ENCODE data around the gene PDLIM3.
"Not testable (repeated sequence)": the region's sequence is repeated elsewhere in the genome, so short reads cannot be mapped to it uniquely, and the experiment has no call there.

Gene PDLIM3, protein sequence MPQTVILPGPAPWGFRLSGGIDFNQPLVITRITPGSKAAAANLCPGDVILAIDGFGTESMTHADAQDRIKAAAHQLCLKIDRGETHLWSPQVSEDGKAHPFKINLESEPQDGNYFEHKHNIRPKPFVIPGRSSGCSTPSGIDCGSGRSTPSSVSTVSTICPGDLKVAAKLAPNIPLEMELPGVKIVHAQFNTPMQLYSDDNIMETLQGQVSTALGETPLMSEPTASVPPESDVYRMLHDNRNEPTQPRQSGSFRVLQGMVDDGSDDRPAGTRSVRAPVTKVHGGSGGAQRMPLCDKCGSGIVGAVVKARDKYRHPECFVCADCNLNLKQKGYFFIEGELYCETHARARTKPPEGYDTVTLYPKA

GRCh38 chr4:185534866-185535611 is at the start of gene PDLIM3:
Gene PDLIM3, minus strand, starts transcription at chr4:185535507. Its CDS starts 73 bp downstream, at chr4:185535434.
- DNase-seq (ENCODE audit: low read depth in 2 of 2) = no peak

DNA sequence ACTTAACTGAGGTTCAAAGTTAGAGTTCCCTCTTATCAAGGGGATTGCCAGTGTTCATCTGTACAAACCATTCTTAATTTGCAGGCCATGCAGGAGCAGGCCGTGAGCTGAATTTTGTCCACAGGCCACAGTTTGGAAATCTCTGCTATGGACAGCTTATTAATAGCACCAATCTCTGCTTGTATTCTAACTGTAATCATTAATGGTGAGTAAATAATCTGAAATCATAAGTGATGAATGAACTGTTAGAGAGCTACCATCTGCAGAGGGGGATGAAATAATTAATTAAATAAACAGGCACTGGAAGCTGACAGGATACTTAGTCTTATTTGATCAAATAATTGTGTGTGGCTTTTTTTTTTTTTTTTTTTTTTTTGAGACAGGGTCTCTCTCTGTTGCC is 48.5 kb upstream of the PDLIM3 start:
- DNase-seq (ENCODE audit: low read depth in 2 of 2) = no peak

- DNase-seq (ENCODE audit: low read depth in 2 of 2) = no peak
These were observed 47.5 kb upstream of the PDLIM3 start for GRCh38 chr4:185582651-185583400.

DNA sequence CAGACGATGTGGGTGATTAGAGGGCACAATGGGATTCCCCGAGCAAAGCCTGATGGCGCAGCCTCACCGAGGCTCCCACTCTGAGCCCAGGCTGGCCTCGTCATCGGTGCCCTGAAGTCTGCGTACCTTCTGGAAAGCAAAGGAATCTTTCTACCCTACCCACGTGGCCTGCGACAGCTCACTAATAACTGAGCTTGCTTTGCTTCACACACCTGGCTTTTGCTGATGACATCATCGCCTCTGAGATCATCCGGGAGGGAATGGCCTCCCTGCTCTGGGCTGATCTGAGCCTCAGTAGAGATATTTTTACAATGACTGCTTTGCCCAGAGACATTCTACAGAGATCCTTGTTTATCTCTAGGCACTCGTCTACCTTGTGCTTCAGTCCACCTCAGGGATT is 45.4 kb upstream of the PDLIM3 start:
- DNase-seq (ENCODE audit: low read depth in 2 of 2) = no peak

- DNase-seq (ENCODE audit: low read depth in 2 of 2) = no peak
These were observed 43.0 kb upstream of the PDLIM3 start for GRCh38 chr4:185578284-185578683.

DNA sequence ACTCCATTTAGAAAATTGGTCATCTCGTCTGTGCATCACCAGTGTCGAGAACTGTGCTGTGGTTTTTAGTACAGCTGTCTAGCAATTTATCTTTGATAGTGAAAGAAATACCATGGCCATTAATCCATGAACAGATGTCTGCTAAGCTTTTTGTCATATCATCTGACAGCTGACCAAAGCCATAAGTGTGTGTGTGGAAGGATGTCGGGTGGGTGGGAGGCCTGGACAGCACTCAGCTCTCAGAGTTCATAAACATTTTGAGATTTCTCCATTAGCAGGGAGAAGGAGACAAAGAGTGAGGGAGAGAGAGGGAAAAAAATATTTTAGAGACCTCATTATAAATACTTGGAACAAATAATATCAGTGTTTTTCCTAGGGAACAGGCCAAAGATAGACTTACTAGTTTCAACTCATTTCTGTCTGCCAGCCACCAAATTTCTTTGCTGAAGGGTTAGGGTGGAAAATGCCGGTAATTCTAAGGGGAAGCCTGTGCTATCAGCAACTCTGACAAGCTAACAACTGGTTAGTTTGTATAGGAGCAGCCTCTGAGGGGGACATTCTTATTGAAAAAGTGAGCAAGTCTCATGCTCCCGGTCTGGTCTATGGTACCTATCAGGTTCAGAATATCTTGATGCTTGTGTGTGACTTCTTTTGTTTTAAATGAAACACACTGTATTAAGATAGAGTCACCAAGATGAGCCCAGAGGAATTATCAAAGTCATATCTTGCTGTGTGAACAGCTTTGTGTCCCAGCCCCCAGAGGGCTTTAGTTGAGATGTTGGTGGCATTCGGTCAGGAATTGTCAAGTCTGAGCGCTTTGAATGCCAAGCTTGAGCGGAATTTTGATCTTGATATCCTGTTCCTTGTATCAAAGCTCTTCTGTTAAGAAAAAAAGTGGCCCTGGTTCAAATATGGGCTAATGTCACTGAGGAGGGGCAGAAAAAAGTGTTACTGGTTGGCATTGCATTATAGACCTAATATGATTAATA is 41.9 kb upstream of the PDLIM3 start:
- DNase-seq (ENCODE audit: low read depth in 2 of 2) = no peak

DNA sequence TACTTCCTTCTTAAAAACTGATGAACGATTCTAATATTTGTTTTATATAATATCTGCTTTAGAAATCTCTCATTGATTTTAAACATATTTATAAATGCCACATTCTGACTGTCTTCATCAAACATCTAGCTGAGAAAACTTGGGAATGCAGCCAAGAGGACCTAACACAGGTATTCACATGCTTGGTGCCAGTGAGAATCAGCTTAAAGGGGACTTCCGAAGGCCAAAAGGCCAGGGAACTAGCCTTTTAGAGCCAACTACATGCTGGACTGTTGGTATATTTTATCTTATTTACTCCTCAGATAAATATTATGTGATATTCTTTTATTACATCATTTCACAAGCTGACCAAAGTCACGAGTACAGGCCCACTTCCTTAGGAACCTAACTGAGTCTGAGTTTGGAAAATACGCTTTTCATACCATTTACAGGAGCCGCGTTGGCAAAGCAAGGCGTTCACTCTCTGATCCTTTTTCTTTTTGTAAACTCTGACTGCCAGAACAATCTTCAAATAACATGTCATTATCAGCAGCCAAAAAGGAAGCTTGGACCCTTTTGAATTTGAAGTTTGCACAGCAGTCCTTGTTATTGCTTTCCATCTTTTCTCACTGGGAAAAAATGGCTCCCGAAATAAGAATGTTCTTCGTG is 41.1 kb upstream of the PDLIM3 start:
- no peak for DNase-seq (ENCODE audit: low read depth in 2 of 2)

DNA sequence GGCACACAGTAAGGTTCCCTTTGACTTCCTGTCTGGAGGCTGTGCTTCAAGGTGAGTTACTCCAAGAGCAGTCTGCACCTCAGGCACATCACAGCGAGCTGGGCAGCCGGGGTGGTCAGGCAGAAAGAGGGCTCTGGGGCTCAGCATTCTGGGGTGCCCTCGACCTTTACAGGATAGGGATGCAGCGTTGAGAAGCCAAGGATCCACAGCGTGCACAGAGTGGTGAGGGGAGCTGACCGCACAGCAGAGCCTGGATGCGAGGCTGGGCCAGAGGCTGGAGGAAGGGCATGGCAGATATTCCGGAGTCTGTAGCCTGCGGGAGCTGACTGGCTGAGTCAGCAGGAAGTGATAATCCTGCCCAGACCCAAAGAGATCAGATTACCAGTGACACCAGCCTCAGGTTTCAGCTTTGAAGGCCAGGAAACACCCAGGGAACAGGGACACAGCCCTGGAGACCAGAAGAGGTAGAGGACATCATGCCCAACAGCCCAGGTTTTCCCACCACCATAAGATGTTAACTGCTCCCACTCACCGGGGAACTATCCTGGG is 38.4 kb upstream of the PDLIM3 start:
- no peak for DNase-seq (ENCODE audit: low read depth in 2 of 2)

GRCh38 chr4:185570727-185571126 is 35.4 kb upstream of the PDLIM3 start:
- DNase-seq (ENCODE audit: low read depth in 2 of 2) = no peak

DNA sequence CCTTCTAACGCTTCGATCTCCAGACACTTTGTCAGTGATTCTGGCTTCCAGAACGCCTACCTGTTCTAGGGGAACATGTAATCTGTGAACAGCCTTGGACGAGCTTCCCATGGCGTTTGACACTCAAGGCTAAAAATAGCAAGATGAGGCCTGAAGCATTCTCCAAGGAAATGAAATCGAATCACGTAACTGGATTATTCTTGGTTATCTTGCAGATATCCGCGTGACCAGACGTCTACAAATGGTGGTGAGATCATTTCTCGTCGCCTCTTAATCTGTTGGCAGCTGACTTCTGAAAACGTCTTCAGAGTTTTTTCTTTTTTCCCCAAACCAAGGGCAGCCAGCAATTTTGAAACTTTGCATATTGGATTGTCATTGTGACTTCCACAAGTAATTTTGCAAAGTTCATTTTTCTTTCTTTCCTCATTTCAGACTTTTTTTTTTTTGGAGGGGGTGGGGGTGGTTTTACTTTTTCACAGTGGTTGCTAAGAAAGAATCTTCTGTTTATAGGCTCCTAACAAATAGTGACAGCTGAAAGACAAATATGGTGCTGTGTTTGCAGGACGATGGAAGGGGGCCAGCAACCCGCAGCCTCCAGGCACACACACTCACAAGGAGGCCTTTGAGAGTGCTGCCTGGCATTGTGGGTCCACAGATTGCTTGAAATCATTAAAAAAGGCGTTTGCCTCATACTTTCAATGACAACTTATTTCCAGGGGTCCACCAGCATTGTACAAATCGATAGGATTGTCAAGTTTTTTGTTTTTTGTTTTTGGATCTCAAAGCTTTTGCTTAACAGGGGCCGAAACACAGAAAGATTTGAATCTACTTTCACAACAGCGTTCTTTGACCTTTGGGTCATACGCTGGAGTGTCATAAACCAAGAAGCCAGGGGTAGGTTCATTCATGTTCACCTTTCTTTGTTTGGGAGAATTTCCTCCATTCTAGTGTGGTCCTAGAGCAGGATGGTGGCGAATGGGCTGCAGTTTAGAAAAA is 32.4 kb upstream of the PDLIM3 start:
- DNase-seq (ENCODE audit: low read depth in 2 of 2) = no peak

DNA sequence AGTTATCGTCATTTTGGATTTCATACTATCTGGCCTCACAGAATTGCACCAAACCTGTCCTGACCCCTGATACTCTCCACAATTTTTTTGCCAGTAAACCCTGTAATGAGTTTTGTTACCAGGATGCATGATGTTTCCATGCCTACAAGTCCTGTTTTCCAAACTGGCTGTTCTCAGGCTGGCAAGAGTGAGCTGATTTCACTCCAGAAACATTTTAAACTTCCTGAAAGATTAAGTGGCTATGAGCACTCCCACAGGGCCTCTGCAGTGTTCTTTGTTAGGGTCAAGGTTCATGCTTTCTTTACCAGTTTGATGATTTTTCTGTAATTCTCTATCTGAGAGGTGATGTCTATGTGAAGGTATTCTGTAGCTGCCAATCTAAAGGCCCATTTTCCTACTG is 31.7 kb upstream of the PDLIM3 start:
- DNase-seq (ENCODE audit: low read depth in 2 of 2) = no peak

- peak; percentile 3 to 16 for DNase-seq (ENCODE audit: low read depth in 2 of 2)
These were observed 31.1 kb upstream of the PDLIM3 start for GRCh38 chr4:185566425-185566824.

DNA sequence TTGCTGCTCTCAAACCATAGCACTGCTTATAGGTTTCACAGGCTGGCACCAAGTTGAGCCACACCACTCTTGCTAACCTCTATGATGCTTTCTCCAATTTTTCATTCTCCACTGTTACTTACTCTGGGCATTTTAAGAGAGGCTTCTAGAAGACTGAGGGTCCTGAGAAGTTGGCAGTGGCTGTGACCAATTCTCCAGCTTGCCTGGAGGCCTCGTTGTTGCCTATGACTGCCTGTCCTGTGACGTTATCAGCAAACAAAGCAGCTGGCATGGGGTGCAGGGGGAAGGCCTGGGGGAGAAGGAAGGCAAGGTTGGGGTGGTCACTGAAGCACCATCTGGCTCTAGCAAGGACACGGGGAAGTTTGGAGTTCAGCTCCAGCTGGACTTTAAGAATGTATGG is 30.4 kb upstream of the PDLIM3 start:
- no peak for DNase-seq (ENCODE audit: low read depth in 2 of 2)

GRCh38 chr4:185564349-185564748 is 29.0 kb upstream of the PDLIM3 start:
- DNase-seq (ENCODE audit: low read depth in 2 of 2) = no peak

DNA sequence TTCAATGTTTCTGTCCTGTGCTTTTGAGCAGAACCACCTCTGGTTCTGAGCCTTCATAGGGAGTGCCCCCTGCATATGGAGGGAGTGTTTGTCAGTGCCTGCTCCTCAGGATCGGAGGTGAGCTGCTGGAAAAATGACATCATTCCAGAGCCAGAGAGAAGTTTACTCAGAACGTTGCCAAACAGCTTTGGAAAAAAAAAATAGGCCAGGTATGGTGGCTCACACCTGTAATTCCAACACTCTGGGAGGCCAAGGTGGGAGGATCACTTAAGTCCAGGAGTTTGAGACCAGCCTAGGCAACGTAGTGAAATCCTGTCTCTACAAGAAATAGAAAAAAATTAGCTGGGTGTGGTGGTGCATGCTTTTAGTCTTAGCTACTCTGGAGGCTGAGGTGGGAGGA is 27.2 kb upstream of the PDLIM3 start:
- no peak for DNase-seq (ENCODE audit: low read depth in 2 of 2)

GRCh38 chr4:185560316-185560715 is 25.0 kb upstream of the PDLIM3 start:
- no peak for DNase-seq (ENCODE audit: low read depth in 2 of 2)

DNA sequence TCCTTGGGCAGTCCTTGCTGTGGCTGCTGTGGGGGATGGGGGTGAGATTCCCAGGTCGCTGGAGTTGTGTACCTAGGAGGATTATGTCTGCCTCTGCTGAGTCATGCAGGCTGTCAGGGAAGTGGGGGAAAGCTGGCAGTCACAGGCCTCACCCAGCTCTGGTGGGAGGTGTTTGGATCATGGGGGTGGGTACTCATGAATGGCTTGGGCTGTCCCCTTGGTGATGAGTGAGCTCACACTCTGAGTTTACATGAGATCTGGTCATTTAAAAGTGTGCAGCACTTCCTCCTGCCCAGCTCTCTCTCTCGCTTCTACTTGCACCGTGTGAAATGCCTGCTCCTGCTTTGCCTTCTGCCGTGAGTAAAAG is 24.6 kb upstream of the PDLIM3 start:
- DNase-seq (ENCODE audit: low read depth in 2 of 2) = no peak

DNA sequence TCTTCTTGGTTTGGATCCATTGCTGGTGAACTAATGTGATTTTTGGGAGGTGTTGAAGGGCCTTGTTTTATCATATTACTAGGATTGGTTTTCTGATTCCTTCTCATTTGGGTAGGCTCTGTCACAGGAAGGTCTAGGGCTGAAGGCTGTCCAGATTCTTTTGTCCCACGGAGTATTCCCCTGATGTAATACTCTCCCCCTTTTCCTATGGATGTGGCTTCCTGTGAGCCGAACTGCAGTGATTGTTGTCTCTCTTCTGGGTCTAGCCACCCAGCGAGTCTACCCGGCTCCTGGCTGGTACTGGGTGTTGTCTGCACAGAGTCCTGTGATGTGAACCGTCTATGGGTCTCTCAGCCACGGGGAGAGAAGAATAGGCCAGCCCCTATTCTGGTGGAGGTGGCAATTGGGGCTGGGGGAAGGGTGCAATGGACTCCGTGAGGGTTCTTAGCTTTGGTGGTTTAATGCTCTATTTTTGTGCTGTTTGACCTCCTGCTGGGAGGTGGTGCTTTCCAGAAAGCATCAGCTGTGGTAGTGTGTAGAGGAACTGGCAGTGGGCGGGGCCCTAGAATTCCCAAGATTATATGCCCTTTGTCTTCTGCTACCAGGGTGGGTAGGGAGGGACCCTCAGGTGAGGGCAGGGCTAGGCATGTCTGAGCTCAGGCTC is 24.1 kb upstream of the PDLIM3 start:
- not testable (repeated sequence) for DNase-seq (ENCODE audit: low read depth in 2 of 2)

All from stimulated activated CD4-positive, alpha-beta T cell treated with anti-CD3 and anti-CD28 coated beads, Interleukin-4, amount 100 ng/mL, for 48 hours (primary cell).